Spinal cord (tissue), 10 donors: Measurements from ENCODE around the gene GARS1. TPM values are rescaled to one million over a fixed set of nuclear protein-coding genes. Genes with fewer than 3 reads are reported as not detected.
"Not testable (repeated sequence)": the region's sequence is repeated elsewhere in the genome, so short reads cannot be mapped to it uniquely, and the experiment has no call there.

Source experiments
- DNase-seq, 6 donors: peaks; one replicate each; pipeline versions ENCODE4 v3.0.0 to v3.0.0-alpha.2; 2013 to 2015; ENCODE audit warnings: low spot score in 6 of 6, low read depth in 4 of 6
- H3K27ac ChIP-seq: one replicate; pipeline ENCODE4 v1.5.1; 2013; ENCODE audit warnings: low read depth, low read length, control low read depth
- H3K27me3 ChIP-seq: one replicate; pipeline ENCODE4 v1.6.1; 2013; ENCODE audit warnings: low read length; ENCODE audit not compliant: control insufficient read depth, insufficient read depth
- H3K36me3 ChIP-seq: one replicate; pipeline ENCODE4 v1.6.1; 2013; ENCODE audit warnings: low read length; ENCODE audit not compliant: control insufficient read depth, insufficient read depth
- H3K4me1 ChIP-seq: one replicate; pipeline ENCODE4 v1.6.1; 2013; ENCODE audit warnings: low read length; ENCODE audit not compliant: control insufficient read depth, insufficient read depth
- H3K4me3 ChIP-seq: one replicate; pipeline ENCODE4 v1.5.1; 2013; ENCODE audit warnings: low read depth, low read length, control low read depth
- H3K9me3 ChIP-seq: one replicate; pipeline ENCODE4 v1.6.1; 2013; ENCODE audit warnings: low read length; ENCODE audit not compliant: control insufficient read depth, insufficient read depth
- WGBS: methylation state at CpG from one replicate; pipeline ENCODE4 v1.1.5; 2013; ENCODE audit warnings: missing lambda C conversion rate; ENCODE audit not compliant: insufficient coverage; 5-methylcytosine and 5-hydroxymethylcytosine counted together
- polyA plus RNA-seq, 2 donors: library from polyadenylated mRNA; unstranded; fragments of 120-200 nt; gene quantifications; one replicate each; pipeline ENCODE4 v1.2.1, GENCODE V29; 2013; ENCODE audit not compliant: insufficient read length in 2 of 2
- total RNA-seq, 2 donors: library from RNA; depleted of rRNA in 1 of 2; stranded (reverse); fragments of 120-200 nt in 1 of 2; fragments of >200 nt in 1 of 2; gene quantifications; one replicate each; pipeline versions ENCODE4 v1.2.3 to v1.2.4, GENCODE V29; 2013 to 2014
- donor health status: healthy.

GARS1 gene
- total and polyA plus RNA-seq, 4 donors = 58.2 to 112 (median 95.2) TPM

- H3K36me3 ChIP-seq = peaks cover 16% of the 10 kb centered on the region
- DNase-seq = no peak
- H3K4me3 ChIP-seq = no peak overlapping the region
- peaks cover 15% of the 10 kb centered on the region for H3K4me1 ChIP-seq
- H3K27me3 ChIP-seq = no peaks in the 10 kb centered on the region
- no peak overlapping the region for H3K27ac ChIP-seq
- WGBS = 91% methylated on average over 3 of the region's 4 CpGs
- no peaks in the 10 kb centered on the region for H3K9me3 ChIP-seq
Measured at GRCh38 chr7:30567081-30567480, 27.6 kb upstream of the GARS1 start.

GRCh38 chr7:30570238-30570637, 24.4 kb upstream of the GARS1 start:
- H3K4me3 ChIP-seq, H3K27me3 ChIP-seq, H3K9me3 ChIP-seq, H3K27ac ChIP-seq, DNase-seq, H3K4me1 ChIP-seq, H3K36me3 ChIP-seq: not testable (repeated sequence)
- WGBS = 96% methylated on average over 4 of the region's 4 CpGs

- no peak overlapping the region for H3K27ac ChIP-seq
- WGBS = 97% methylated on average over 5 of the region's 5 CpGs
- H3K27me3 ChIP-seq = no peaks in the 10 kb centered on the region
- no peak for DNase-seq
- H3K9me3 ChIP-seq = peaks cover 4% of the 10 kb centered on the region
- no peaks in the 10 kb centered on the region for H3K36me3 ChIP-seq
- no peaks in the 10 kb centered on the region for H3K4me1 ChIP-seq
- no peak overlapping the region for H3K4me3 ChIP-seq
Measured at GRCh38 chr7:30572212-30572841, 22.4 kb upstream of the GARS1 start.

- Histone ChIP-seq H3K27me3 (no peaks in the 10 kb centered on the region), H3K27ac (no peak overlapping the region), H3K4me1 (no peaks in the 10 kb centered on the region), H3K36me3 (peaks cover 10% of the 10 kb centered on the region), H3K4me3 (no peak overlapping the region), H3K9me3 (peaks cover 4% of the 10 kb centered on the region)
- DNase-seq = no peak
- 85% methylated on average over 2 of the region's 2 CpGs for WGBS
Measured at GRCh38 chr7:30575910-30576309, 18.8 kb upstream of the GARS1 start.

- no peaks in the 10 kb centered on the region for H3K4me1 ChIP-seq
- no peak overlapping the region for H3K27ac ChIP-seq
- no peak overlapping the region for H3K4me3 ChIP-seq
- DNase-seq = no peak
- no peaks in the 10 kb centered on the region for H3K9me3 ChIP-seq
- peaks cover 11% of the 10 kb centered on the region for H3K36me3 ChIP-seq
- no peaks in the 10 kb centered on the region for H3K27me3 ChIP-seq
- 100% methylated on average over 1 of the region's 2 CpGs for WGBS
Measured at GRCh38 chr7:30583181-30583580, 11.5 kb upstream of the GARS1 start.

GRCh38 chr7:30584415-30584814, 10.3 kb upstream of the GARS1 start:
- Histone ChIP-seq H3K27me3 (no peaks in the 10 kb centered on the region), H3K27ac (no peak overlapping the region), H3K36me3 (peaks cover 6% of the 10 kb centered on the region), H3K4me1 (no peaks in the 10 kb centered on the region), H3K4me3 (no peak overlapping the region), H3K9me3 (no peaks in the 10 kb centered on the region)
- no peak for DNase-seq
- no CpG with 5 or more reads among the region's 2 CpGs for WGBS

- Histone ChIP-seq H3K27ac (no peak overlapping the region), H3K4me1 (no peaks in the 10 kb centered on the region), H3K4me3 (no peak overlapping the region), H3K9me3 (no peaks in the 10 kb centered on the region), H3K27me3 (no peaks in the 10 kb centered on the region), H3K36me3 (peaks cover 6% of the 10 kb centered on the region)
- WGBS = 50% methylated on average over 2 of the region's 5 CpGs
- no peak for DNase-seq
Measured at GRCh38 chr7:30584965-30585364, 9.7 kb upstream of the GARS1 start.

- Histone ChIP-seq H3K9me3 (no peaks in the 10 kb centered on the region), H3K4me3 (no peak overlapping the region), H3K36me3 (peaks cover 6% of the 10 kb centered on the region), H3K4me1 (no peaks in the 10 kb centered on the region), H3K27me3 (no peaks in the 10 kb centered on the region), H3K27ac (no peak overlapping the region)
- WGBS = 97% methylated on average over 2 of the region's 3 CpGs
- no peak for DNase-seq
Measured at GRCh38 chr7:30585675-30586074, 9.0 kb upstream of the GARS1 start.

GRCh38 chr7:30587547-30587946, 7.1 kb upstream of the GARS1 start:
- H3K4me1 ChIP-seq, H3K4me3 ChIP-seq, H3K36me3 ChIP-seq, DNase-seq, H3K27ac ChIP-seq, H3K27me3 ChIP-seq, H3K9me3 ChIP-seq: not testable (repeated sequence)
- 88% methylated on average over 2 of the region's 4 CpGs for WGBS

GRCh38 chr7:30589111-30589510, 5.6 kb upstream of the GARS1 start:
- Histone ChIP-seq H3K27ac (no peak overlapping the region), H3K9me3 (no peaks in the 10 kb centered on the region), H3K4me1 (peaks cover 8% of the 10 kb centered on the region), H3K36me3 (peaks cover 4% of the 10 kb centered on the region), H3K27me3 (no peaks in the 10 kb centered on the region), H3K4me3 (no peak overlapping the region)
- WGBS = no CpG with 5 or more reads among the region's 3 CpGs
- no peak for DNase-seq
